PC-3 (cell line): ENCODE results near the gene CACNA1B. TPM values are rescaled to one million over a fixed set of nuclear protein-coding genes. Genes with fewer than 3 reads are reported as not detected.

Experiments
- ATAC-seq: fragments of 200-7000 bp; cut with Tn5 transposase; 2 replicates; pipeline ENCODE4 v1.9.1; 2020; ENCODE audit warnings: mild to moderate bottlenecking, moderate library complexity
- BruUV-seq: library from RNA; stranded (reverse); fragments of 400-500 nt; replicated peaks from 2 replicates; lab custom pipeline; 2021; lab: Mats Ljungman, UMichigan
- CTCF ChIA-PET: fragments of 300-600 bp; sonication (Branson Sonifier 250); formaldehyde crosslinking; loops from one replicate; lab custom pipeline; 2022; ENCODE audit warnings: antibody characterized with exemption; lab: Charles Lee
- POLR2A ChIA-PET: fragments of 300-600 bp; sonication (Branson Sonifier 250); formaldehyde crosslinking; loops from one replicate; lab custom pipeline; 2022; ENCODE audit warnings: antibody characterized with exemption; ENCODE audit not compliant: unreplicated experiment; lab: Charles Lee
- DNase-seq: peaks from one replicate; pipeline ENCODE4 v3.0.0-alpha.2; 2015
- H2AFZ ChIP-seq: fragments of 300-600 bp; sonication (generic); 2 replicates; pipeline ENCODE4 v1.6.0; 2016; ENCODE audit warnings: antibody characterized with exemption, low read length
- H3F3A ChIP-seq: fragments of 300-600 bp; sonication (generic); one replicate; pipeline ENCODE4 v1.6.0; 2017; ENCODE audit warnings: antibody characterized with exemption, low read length, control low read depth, mild to moderate bottlenecking; ENCODE audit not compliant: unreplicated experiment
- H3K27ac ChIP-seq: fragments of 300-600 bp; sonication (generic); 2 replicates; pipeline ENCODE4 v1.5.1; 2016; ENCODE audit warnings: mild to moderate bottlenecking, low read length
- H3K27me3 ChIP-seq: fragments of 300-600 bp; sonication (generic); 2 replicates; pipeline ENCODE4 v1.6.1; 2016; ENCODE audit warnings: low read length, mixed read lengths
- H3K36me3 ChIP-seq: fragments of 300-600 bp; sonication (generic); 2 replicates; pipeline ENCODE4 v1.6.1; 2016; ENCODE audit warnings: low read depth, mixed run types, low read length, mixed read lengths
- H3K4me1 ChIP-seq: fragments of 300-600 bp; sonication (generic); 2 replicates; pipeline ENCODE4 v1.5.1; 2016; ENCODE audit warnings: low read length; ENCODE audit not compliant: insufficient read depth
- H3K4me2 ChIP-seq: fragments of 300-600 bp; sonication (generic); 2 replicates; pipeline ENCODE4 v1.6.0; 2016; ENCODE audit warnings: low read length
- H3K4me3 ChIP-seq: fragments of 300-600 bp; sonication (generic); 2 replicates; pipeline ENCODE4 v1.5.1; 2016; ENCODE audit warnings: mild to moderate bottlenecking, low read length, mixed read lengths
- H3K79me2 ChIP-seq: fragments of 300-600 bp; sonication (generic); 2 replicates; pipeline ENCODE4 v1.6.1; 2017; ENCODE audit warnings: low read length, mixed read lengths
- H3K9ac ChIP-seq: fragments of 300-600 bp; sonication (generic); 2 replicates; pipeline ENCODE4 v1.6.0; 2016; ENCODE audit warnings: mild to moderate bottlenecking, low read length
- H3K9me2 ChIP-seq: fragments of 300-600 bp; sonication (generic); replicated peaks from 2 replicates; pipeline ENCODE4 v1.6.1; 2016; ENCODE audit warnings: mixed run types, low read length, mixed read lengths
- H3K9me3 ChIP-seq: fragments of 300-600 bp; sonication (generic); 2 replicates; pipeline ENCODE4 v1.6.1; 2016; ENCODE audit warnings: low read length, mixed read lengths
- H4K20me1 ChIP-seq: fragments of 300-600 bp; sonication (generic); 2 replicates; pipeline ENCODE4 v1.6.1; 2016; ENCODE audit warnings: low read length, mixed read lengths
- EZH2 ChIP-seq: fragments of 300-600 bp; sonication (generic); IDR thresholded peaks from one replicate; pipeline ENCODE4 v1.6.1; 2017; ENCODE audit warnings: antibody characterized with exemption, mild to moderate bottlenecking, low read length; ENCODE audit not compliant: unreplicated experiment
- EZH2phosphoT487 ChIP-seq: fragments of 300-600 bp; sonication (generic); IDR thresholded peaks from 2 replicates; pipeline ENCODE4 v1.6.1; 2018; ENCODE audit warnings: mild to moderate bottlenecking, antibody characterized with exemption, low read length, borderline replicate concordance
- intact Hi-C: fragments of 100-400 bp; cut with micrococcal nuclease; formaldehyde crosslinking; loops from 2 replicates; pipeline ENCODE4 v1.9.0; 2023
- total RNA-seq: library from RNA; depleted of rRNA; stranded (reverse); fragments of >200 nt; gene quantifications from 2 replicates; pipeline ENCODE4 v1.2.3, GENCODE V29; 2014
- TF ChIP-seq, protein P1 (sequence below): fragments of 300-600 bp; sonication (generic); conservative IDR thresholded peaks from 2 replicates; pipeline ENCODE4 v1.5.1; 2017; ENCODE audit warnings: antibody characterized with exemption, low read depth, mild to moderate bottlenecking, low read length

CACNA1B gene
- total RNA-seq, 1 experiment from 2014 or later = not detected

DNA sequence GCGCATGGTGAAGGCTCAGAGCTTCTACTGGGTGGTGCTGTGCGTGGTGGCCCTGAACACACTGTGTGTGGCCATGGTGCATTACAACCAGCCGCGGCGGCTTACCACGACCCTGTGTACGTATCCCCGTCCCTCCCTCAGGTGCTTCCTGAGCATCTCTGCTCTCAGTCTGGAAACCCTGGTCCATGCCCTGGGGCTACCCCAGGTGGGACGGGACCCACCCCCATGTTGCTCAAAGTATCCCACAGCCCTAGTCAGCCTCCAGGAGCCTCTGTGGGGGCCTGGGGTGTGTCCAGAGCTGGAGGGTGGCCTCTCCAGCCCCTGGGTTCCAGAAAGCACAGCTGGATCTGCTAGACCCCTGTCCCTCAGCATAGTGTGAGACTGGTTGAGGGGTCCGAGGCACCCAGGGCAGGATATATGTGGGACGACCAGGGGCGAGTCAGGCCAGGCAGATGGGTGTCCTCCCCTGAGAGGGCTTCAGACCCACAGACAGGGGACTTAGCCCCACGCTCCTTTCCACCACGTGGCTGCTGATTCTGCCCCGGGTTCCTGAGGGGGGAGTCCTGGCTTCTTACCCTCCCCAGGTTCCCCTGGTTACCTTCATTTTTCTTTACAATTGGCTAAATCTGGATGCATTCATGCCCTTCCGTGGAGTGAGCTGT lies 94.0 kb downstream of the CACNA1B start:
- CTCF ChIA-PET = no interaction called here
- TF ChIP-seq EZH2 (no peak), EZH2phosphoT487 (no peak)
- TF ChIP-seq, protein P1, sequence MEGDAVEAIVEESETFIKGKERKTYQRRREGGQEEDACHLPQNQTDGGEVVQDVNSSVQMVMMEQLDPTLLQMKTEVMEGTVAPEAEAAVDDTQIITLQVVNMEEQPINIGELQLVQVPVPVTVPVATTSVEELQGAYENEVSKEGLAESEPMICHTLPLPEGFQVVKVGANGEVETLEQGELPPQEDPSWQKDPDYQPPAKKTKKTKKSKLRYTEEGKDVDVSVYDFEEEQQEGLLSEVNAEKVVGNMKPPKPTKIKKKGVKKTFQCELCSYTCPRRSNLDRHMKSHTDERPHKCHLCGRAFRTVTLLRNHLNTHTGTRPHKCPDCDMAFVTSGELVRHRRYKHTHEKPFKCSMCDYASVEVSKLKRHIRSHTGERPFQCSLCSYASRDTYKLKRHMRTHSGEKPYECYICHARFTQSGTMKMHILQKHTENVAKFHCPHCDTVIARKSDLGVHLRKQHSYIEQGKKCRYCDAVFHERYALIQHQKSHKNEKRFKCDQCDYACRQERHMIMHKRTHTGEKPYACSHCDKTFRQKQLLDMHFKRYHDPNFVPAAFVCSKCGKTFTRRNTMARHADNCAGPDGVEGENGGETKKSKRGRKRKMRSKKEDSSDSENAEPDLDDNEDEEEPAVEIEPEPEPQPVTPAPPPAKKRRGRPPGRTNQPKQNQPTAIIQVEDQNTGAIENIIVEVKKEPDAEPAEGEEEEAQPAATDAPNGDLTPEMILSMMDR = no peak

DNA sequence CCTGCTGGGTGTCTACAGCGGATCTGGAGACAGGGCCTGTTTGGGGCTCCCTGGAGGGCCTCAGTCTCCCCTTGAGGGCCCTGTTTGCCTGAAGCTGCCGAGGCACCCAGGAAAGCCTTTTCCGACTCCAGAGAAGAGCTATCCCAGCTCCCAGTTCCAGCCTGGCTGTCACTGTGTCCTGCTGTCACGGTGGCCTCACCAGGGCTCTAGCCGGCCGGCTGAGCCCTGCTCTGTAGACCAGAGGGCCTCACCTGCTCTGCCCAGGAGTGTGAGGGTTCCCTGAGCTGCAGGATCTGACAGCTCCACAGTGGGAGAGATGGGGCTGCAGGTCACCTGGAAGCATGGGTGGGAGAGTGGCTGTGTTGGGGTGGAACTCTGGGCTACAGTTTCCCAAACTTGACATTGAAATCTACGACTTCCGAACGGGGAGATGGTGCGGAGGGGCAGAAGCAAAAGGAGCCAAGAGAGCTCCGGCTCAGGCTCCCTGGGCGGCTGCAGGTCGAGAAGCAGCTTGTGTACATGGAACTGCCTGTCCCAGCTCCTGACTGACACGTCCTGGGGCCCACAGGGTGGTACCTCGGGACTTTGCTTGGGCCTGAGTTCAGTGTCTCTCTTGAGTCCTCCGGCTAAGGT lies 94.9 kb downstream of the CACNA1B start:
- no peaks in the 10 kb centered on the region for H3K9me3 ChIP-seq
- no peaks in the 10 kb centered on the region for H3K27me3 ChIP-seq
- CTCF ChIA-PET = no interaction called here

More for the DNA sequence above, 94.0 kb downstream of the CACNA1B start:
- Histone ChIP-seq H4K20me1 (no peaks in the 10 kb centered on the region), H3K27ac (no peak overlapping the region), H3K36me3 (no peaks in the 10 kb centered on the region), H3K4me3 (no peak overlapping the region), H3K4me1 (no peaks in the 10 kb centered on the region), H3K27me3 (no peaks in the 10 kb centered on the region), H3K4me2 (no peak overlapping the region), H3K9me3 (no peaks in the 10 kb centered on the region), H2AFZ (no peak overlapping the region), H3F3A (no peaks in the 10 kb centered on the region), H3K9me2 (no peaks in the 10 kb centered on the region), H3K79me2 (no peaks in the 10 kb centered on the region), H3K9ac (no peak overlapping the region)
- DNase-seq (no peak), ATAC-seq (no peak)
- POLR2A ChIA-PET = no interaction called here
- intact Hi-C loops = no loop called here
- no TSS peak for BruUV-seq

More for the DNA sequence above, 94.9 kb downstream of the CACNA1B start:
- no peak overlapping the region for H3K27ac ChIP-seq
- no peak overlapping the region for H3K4me3 ChIP-seq
- ATAC-seq = no peak
- POLR2A ChIA-PET = no interaction called here
- no peaks in the 10 kb centered on the region for H3K79me2 ChIP-seq
- no peaks in the 10 kb centered on the region for H3K4me1 ChIP-seq
- no peak for DNase-seq
- H2AFZ ChIP-seq = no peak overlapping the region
- H3K9me2 ChIP-seq = no peaks in the 10 kb centered on the region
- no peak for TF ChIP-seq EZH2phosphoT487
- TF ChIP-seq, protein P1 = no peak
- no peak for TF ChIP-seq EZH2
- intact Hi-C loops = no loop called here
- no peaks in the 10 kb centered on the region for H3F3A ChIP-seq
- no peak overlapping the region for H3K4me2 ChIP-seq
- no peak overlapping the region for H3K9ac ChIP-seq
- no peaks in the 10 kb centered on the region for H4K20me1 ChIP-seq
- H3K36me3 ChIP-seq = no peaks in the 10 kb centered on the region
- no TSS peak for BruUV-seq
